RPMI8226 (cell line): ENCODE data around the gene SARS1.
"Not testable (repeated sequence)": the region's sequence is repeated elsewhere in the genome, so short reads cannot be mapped to it uniquely, and the experiment has no call there.

Source experiments
- DNase-seq: peaks from one replicate; pipeline ENCODE4 v3.0.0-alpha.2; 2015

Gene SARS1

GRCh38 chr1:109213824-109214693 lies at the start of gene SARS1:
Gene SARS1 (plus strand): TSS chr1:109213918. CDS start chr1:109213993, 75 bp downstream.
- DNase-seq, result peak; percentile 84

- DNase-seq, result no peak
Measured at GRCh38 chr1:109164538-109164937, 49.2 kb upstream of the SARS1 start.

- no peak for DNase-seq
Measured at GRCh38 chr1:109167001-109167506, 46.7 kb upstream of the SARS1 start.

- DNase-seq, result no peak
Measured at GRCh38 chr1:109170035-109170764, 43.5 kb upstream of the SARS1 start.

GRCh38 chr1:109171646-109172045 lies 42.1 kb upstream of the SARS1 start:
- DNase-seq, result no peak

GRCh38 chr1:109176349-109176748 lies 37.4 kb upstream of the SARS1 start:
- DNase-seq, result not testable (repeated sequence)

GRCh38 chr1:109180715-109181084 lies 33.0 kb upstream of the SARS1 start:
- DNase-seq, result not testable (repeated sequence)

GRCh38 chr1:109181085-109181806 lies 32.5 kb upstream of the SARS1 start:
- DNase-seq, result no peak

- DNase-seq, result no peak
Measured at GRCh38 chr1:109181807-109182163, 31.9 kb upstream of the SARS1 start.

GRCh38 chr1:109183058-109183738 lies 30.5 kb upstream of the SARS1 start:
- DNase-seq, result no peak

GRCh38 chr1:109184687-109185086 lies 29.0 kb upstream of the SARS1 start:
- DNase-seq, result no peak

GRCh38 chr1:109185357-109185756 lies 28.4 kb upstream of the SARS1 start:
- no peak for DNase-seq

GRCh38 chr1:109185990-109186732 lies 27.6 kb upstream of the SARS1 start:
- no peak for DNase-seq

- DNase-seq, result no peak
Measured at GRCh38 chr1:109186733-109187086, 27.0 kb upstream of the SARS1 start.

- no peak for DNase-seq
Measured at GRCh38 chr1:109187127-109187526, 26.6 kb upstream of the SARS1 start.

- no peak for DNase-seq
Measured at GRCh38 chr1:109188200-109188599, 25.5 kb upstream of the SARS1 start.

- no peak for DNase-seq
Measured at GRCh38 chr1:109188781-109189180, 24.9 kb upstream of the SARS1 start.

- no peak for DNase-seq
Measured at GRCh38 chr1:109190189-109190588, 23.5 kb upstream of the SARS1 start.

- peak; percentile 12 for DNase-seq
Measured at GRCh38 chr1:109191377-109191776, 22.3 kb upstream of the SARS1 start.

GRCh38 chr1:109191891-109192290 lies 21.8 kb upstream of the SARS1 start:
- DNase-seq, result no peak

- no peak for DNase-seq
Measured at GRCh38 chr1:109192433-109192832, 21.3 kb upstream of the SARS1 start.
